BE2C (cell line): ENCODE results near the gene PCCB. TPM values are rescaled to one million over a fixed set of nuclear protein-coding genes. Genes with fewer than 3 reads are reported as not detected.
"Not testable (repeated sequence)": the region's sequence is repeated elsewhere in the genome, so short reads cannot be mapped to it uniquely, and the experiment has no call there.

ENCODE experiments used
- DNase-seq: peaks from one replicate; pipeline ENCODE4 v3.0.0-alpha.2; 2020
- H3K27me3 ChIP-seq: fragments of 250-450 bp; sonication (Bioruptor Pico); 2 replicates; pipeline ENCODE4 v1.5.1; 2020; ENCODE audit warnings: mild to moderate bottlenecking
- H3K36me3 ChIP-seq: fragments of 250-450 bp; sonication (Bioruptor Pico); 2 replicates; pipeline ENCODE4 v1.5.1; 2020; ENCODE audit warnings: mild to moderate bottlenecking
- H3K4me1 ChIP-seq: fragments of 250-450 bp; sonication (Bioruptor Pico); 2 replicates; pipeline ENCODE4 v1.5.1; 2020
- H3K4me3 ChIP-seq: 2 replicates; pipeline ENCODE4 v1.5.1; 2011; ENCODE audit warnings: low read depth, low read length
- H3K9me3 ChIP-seq: fragments of 250-450 bp; sonication (Bioruptor Pico); 2 replicates; pipeline ENCODE4 v1.5.1; 2020
- CTCF ChIP-seq: IDR thresholded peaks from 2 replicates; pipeline ENCODE4 v1.5.1; 2012; ENCODE audit warnings: mild to moderate bottlenecking, low read depth, low read length
- polyA plus RNA-seq: library from polyadenylated mRNA; unstranded; fragments of >200 nt; gene quantifications from one replicate; pipeline ENCODE4 v1.2.1, GENCODE V29; 2012; ENCODE audit warnings: low read depth, missing spikeins; ENCODE audit not compliant: insufficient read length, insufficient read depth

PCCB gene
- 36.5 TPM for polyA plus RNA-seq

- Histone ChIP-seq H3K4me1 (no peaks in the 10 kb centered on the region), H3K4me3 (peak within 1 kb of the TSS; percentile 73), H3K27me3 (no peaks in the 10 kb centered on the region), H3K9me3 (no peaks in the 10 kb centered on the region), H3K36me3 (no peaks in the 10 kb centered on the region)
- peak; percentile 96 for DNase-seq
- peak; percentile 70 for TF ChIP-seq CTCF
Observed at GRCh38 chr3:136250059-136250902, at the start of gene PCCB. Gene PCCB, plus strand, starts transcription at chr3:136250340. Its CDS starts 36 bp downstream, at chr3:136250376.

DNA sequence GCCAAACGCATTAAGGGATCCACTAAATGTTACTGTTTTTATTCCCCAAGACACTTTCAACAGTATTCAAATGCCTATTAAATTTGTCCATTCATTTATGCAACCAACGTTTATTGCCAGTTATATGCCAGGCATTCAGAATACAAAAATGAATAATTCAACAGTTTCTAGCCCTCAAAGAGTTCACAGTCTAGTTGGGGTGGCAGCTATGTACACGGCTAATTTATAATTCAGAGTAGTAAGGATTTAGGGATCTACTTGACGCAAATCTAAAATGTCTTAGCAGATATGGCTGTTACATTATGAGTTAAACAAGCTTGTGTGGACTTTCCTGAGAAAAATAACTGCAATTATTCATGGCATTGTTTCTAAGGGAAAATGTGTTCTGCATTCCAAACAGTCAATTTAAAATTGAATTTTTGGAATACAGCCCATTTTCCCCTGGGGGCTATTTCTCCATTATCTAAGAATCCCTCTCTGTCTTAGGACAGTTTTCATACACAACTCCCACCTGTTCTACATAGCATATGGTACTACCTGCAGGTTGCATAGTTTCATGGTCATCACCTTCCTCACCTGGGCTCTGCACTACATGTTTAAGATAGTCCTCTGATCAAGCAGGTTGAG lies 42.5 kb upstream of the PCCB start:
- Histone ChIP-seq H3K4me3 (no peak overlapping the region), H3K27me3 (no peaks in the 10 kb centered on the region; the same call in 1 of the 2 replicates), H3K36me3 (no peaks in the 10 kb centered on the region), H3K9me3 (no peaks in the 10 kb centered on the region), H3K4me1 (no peaks in the 10 kb centered on the region)
- DNase-seq, result no peak
- TF ChIP-seq CTCF, result no peak

- DNase-seq, result no peak
- TF ChIP-seq CTCF, result no peak
Observed at GRCh38 chr3:136209921-136210320, 40.2 kb upstream of the PCCB start.

DNA sequence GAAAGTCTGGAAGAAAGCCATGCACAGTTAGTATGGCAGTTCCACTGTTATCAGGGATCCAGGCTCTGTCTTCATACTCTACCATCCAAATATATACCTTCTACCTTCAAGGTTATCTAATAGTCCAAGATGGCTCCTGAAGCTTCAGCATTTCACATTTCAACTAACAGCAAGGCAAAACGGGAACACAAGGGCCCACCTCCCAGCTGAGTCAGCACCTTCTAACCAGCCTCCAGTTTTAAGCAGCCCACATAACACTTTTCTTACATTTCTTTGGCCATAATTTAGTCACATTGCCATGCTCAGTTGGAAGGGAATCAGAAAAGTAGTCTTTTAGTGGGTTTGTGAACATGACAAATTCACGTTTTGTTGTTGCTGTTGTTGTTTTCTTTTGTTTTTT lies 38.6 kb upstream of the PCCB start:
- no peak for DNase-seq
- no peaks in the 10 kb centered on the region for H3K36me3 ChIP-seq
- H3K4me3 ChIP-seq, result no peak overlapping the region
- no peaks in the 10 kb centered on the region; the same call in 1 of the 2 replicates for H3K27me3 ChIP-seq
- H3K4me1 ChIP-seq, result no peaks in the 10 kb centered on the region
- no peak for TF ChIP-seq CTCF
- no peaks in the 10 kb centered on the region for H3K9me3 ChIP-seq

More at GRCh38 chr3:136209921-136210320, 40.2 kb upstream of the PCCB start:
- H3K27me3 ChIP-seq, result no peaks in the 10 kb centered on the region; the same call in 1 of the 2 replicates
- H3K4me3 ChIP-seq, result no peak overlapping the region
- no peaks in the 10 kb centered on the region for H3K4me1 ChIP-seq
- no peaks in the 10 kb centered on the region for H3K9me3 ChIP-seq
- H3K36me3 ChIP-seq, result no peaks in the 10 kb centered on the region

DNA sequence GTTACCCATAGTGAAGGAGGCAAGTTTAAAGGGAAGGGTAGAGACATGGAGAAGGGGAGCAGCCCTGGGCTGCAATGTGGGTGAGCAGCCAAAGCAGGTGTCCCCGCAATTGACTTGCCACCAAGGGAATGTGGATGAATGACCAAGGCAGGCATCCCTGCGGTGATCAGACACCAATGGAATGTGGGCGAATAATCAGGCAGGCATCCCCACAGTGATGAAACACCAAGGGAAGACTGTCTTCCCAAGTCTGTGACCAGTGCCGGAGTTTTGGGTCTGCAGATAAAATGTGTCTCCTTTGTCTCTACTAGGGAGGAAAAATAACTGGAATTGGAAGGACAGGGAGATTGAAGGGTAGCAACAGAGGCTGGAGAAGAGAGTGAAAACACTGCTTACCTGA lies 27.4 kb upstream of the PCCB start:
- not testable (repeated sequence) for DNase-seq, H3K36me3 ChIP-seq, H3K27me3 ChIP-seq, H3K4me3 ChIP-seq, H3K9me3 ChIP-seq, H3K4me1 ChIP-seq

GRCh38 chr3:136232413-136232812 lies 17.7 kb upstream of the PCCB start:
- H3K4me3 ChIP-seq, result no peak overlapping the region
- H3K9me3 ChIP-seq, result no peaks in the 10 kb centered on the region
- H3K36me3 ChIP-seq, result no peaks in the 10 kb centered on the region
- no peaks in the 10 kb centered on the region for H3K4me1 ChIP-seq
- no peak for DNase-seq
- H3K27me3 ChIP-seq, result no peaks in the 10 kb centered on the region
- TF ChIP-seq CTCF, result no peak
